AG10803 (cell line): ENCODE data around the gene SPATA18.

ENCODE experiments used
- DNase-seq: peaks from one replicate; pipeline ENCODE4 v3.0.0; 2010; ENCODE audit warnings: low read depth
- H3K4me3 ChIP-seq: 2 replicates; pipeline ENCODE4 v1.5.1; 2011; ENCODE audit warnings: mild to moderate bottlenecking, low read length, control low read depth
- TF ChIP-seq, protein P1 (sequence below): conservative IDR thresholded peaks from 2 replicates; pipeline ENCODE4 v1.5.1; 2011; ENCODE audit warnings: mild to moderate bottlenecking, low read length, control low read depth, inconsistent platforms

SPATA18 gene

DNA sequence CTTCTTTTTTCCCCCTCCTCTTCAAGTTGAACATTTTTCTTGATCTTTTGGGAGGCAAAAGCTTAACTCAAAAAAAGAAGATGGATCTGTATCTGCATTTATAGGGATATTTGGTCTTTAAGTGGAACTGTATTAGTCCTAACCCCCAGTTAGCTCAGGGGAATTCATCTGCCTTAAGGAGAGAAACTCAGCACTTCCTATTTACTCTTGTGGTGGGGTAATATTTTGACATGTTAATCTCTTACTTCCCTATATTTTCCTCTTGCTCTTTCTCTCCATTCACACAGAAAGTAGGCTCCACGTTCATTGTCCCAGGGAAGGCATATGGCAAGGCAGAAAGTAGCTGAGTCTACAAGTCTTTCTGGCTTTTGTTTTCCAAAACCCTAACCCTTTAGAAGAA is 36.2 kb upstream of the SPATA18 start:
- TF ChIP-seq, protein P1, sequence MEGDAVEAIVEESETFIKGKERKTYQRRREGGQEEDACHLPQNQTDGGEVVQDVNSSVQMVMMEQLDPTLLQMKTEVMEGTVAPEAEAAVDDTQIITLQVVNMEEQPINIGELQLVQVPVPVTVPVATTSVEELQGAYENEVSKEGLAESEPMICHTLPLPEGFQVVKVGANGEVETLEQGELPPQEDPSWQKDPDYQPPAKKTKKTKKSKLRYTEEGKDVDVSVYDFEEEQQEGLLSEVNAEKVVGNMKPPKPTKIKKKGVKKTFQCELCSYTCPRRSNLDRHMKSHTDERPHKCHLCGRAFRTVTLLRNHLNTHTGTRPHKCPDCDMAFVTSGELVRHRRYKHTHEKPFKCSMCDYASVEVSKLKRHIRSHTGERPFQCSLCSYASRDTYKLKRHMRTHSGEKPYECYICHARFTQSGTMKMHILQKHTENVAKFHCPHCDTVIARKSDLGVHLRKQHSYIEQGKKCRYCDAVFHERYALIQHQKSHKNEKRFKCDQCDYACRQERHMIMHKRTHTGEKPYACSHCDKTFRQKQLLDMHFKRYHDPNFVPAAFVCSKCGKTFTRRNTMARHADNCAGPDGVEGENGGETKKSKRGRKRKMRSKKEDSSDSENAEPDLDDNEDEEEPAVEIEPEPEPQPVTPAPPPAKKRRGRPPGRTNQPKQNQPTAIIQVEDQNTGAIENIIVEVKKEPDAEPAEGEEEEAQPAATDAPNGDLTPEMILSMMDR, result no peak
- no peak for DNase-seq

DNA sequence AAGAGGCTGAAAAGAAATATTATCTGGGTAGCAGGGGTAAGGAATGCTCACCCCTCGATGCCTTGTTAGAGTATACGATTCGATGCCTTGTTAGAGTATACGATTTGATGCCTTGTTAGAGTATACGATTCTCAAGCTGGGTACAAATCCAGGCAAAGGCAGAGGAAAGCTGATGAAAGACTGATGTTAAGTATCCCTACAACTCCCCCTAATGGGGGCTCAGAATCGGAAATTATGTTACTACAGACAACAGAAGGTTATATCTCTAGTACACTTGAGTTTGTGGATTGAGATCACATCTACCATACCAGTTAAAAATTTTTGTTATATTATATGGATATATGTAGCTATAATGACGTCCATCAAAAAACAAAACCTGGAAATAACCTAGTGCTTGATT is 35.7 kb upstream of the SPATA18 start:
- DNase-seq, result no peak
- TF ChIP-seq, protein P1, result no peak; the same call in 1 of the 2 replicates
- H3K4me3 ChIP-seq, result no peak overlapping the region

More for the DNA sequence above, 36.2 kb upstream of the SPATA18 start:
- H3K4me3 ChIP-seq, result no peak overlapping the region

DNA sequence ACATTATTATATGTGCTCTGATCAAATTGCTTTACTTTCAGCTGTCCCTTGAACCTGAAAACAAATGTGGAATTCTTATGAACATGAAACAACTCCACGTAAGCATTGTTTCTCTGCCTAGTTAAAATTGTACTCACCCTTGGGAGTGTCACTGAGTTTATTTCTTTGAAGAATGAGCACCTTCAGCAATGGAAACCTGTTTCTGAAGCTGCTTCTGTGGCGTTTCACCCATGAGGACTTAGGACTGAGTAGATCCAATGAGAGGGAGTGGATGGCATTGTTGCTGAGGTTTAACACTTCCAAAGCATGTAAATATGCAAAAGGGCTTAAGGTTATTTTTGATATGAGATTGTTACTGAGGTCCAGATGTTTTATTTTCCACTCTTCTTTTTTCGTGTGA is 34.1 kb upstream of the SPATA18 start:
- DNase-seq, result no peak
- H3K4me3 ChIP-seq, result no peak overlapping the region
- TF ChIP-seq, protein P1, result no peak

DNA sequence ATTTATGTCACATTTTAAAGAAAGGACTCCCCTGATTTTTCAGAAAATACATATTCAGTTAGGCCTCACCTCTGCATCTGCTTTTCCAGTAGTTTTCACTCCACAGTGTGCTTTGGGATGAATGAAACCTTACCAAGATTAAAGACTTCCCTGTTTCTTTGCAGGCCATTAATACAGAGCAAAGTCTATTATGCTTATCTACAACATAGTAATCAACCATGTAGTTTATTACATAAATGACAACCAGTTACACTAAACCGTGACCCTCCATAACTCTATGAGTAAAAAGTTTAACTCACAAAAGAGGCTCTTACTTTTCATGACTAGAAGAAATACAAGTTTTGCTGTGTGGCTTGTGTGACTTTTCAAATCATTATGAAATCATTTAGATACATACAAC is 33.3 kb upstream of the SPATA18 start:
- H3K4me3 ChIP-seq, result no peak overlapping the region
- no peak for DNase-seq
- TF ChIP-seq, protein P1, result no peak

DNA sequence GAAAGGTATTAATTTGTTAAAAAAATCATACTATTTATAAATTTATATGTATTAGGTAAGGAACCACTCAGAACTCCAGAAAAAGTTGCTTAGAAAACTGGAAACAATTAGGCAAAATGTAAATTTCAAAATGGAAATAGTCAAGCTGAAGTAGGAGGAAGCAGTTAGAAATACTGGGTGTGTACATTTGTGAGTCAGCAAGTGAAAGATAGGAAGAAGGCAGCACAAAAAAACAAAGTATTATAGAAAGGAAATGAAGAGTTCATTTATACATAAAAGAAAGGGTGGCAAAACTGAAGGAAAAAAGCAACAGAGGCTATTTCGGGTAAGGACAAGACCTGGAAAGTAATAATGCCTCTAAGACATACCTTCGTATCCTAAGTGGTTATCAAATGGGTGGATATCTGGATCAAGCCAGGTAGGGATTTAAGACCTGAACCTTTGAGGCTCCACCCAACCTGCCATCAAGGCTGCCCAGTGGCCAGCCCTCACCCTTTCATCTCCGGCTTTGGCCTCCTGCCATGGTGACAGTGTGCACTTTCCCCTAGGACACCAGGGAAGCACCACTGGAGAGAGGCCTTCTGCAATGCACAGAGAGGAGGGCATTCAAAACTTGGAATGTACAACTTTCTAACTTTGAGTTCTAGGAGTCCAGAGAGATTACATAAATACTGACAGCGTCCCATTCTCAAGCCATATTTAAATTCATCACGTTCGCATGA is 31.0 kb upstream of the SPATA18 start, which contains the start of gene LRRC66:
TSS of gene LRRC66 (minus strand) at position 428 of the 722 bp plus-strand sequence. CDS start 2,750 bp downstream, outside the sequence.
- H3K4me3 ChIP-seq, result no peak within 1 kb of the TSS
- TF ChIP-seq, protein P1, result no peak
- no peak for DNase-seq

DNA sequence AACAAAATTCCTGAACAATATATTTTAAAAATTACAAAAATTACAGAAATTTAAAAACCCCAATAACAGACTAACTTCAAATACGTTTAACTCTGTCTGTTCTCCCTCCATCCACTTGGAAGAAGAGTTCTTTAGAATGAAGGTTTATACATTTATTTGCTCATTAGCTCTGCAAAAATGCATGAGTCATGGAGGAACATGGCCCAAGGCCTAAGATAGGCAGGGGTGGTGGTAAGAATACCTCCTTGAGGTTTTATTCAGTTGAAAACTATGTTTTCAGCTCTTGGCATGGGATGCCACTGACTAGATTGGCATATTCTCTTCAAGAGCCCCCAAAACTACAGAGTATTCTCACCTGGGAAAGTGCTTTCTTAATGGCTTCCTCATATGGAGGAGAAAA is 22.1 kb upstream of the SPATA18 start:
- H3K4me3 ChIP-seq, result no peak overlapping the region
- peak; percentile 68 for DNase-seq
- TF ChIP-seq, protein P1, result no peak

DNA sequence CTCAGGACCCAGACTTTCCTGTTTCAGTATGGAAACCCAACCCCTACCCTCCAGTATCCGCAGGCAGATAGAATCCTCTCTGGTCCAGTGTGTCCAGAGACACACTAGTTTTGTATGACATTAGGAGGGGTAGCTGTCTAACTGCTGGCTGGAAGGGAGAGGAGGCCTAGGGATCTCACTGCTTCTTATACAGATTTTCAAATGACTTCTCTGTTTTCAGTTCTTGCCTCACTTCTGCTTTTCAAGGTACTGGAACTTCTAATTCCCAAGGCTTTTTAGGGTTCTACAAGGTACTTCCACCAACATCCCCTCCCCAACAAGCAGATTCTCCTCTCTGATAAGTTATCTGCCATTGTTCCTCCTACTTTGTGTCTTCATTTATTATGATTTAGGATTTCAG is 19.1 kb upstream of the SPATA18 start:
- no peak for DNase-seq
- no peak overlapping the region for H3K4me3 ChIP-seq
- TF ChIP-seq, protein P1, result no peak
